Stimulated activated CD4-positive, alpha-beta T cell treated with anti-CD3 and anti-CD28 coated beads, TNF-alpha, amount 100 ng/mL, for 24 hours (primary cell): ENCODE measurements around the gene UBN1.

Source experiments
- DNase-seq, 3 experiments: peaks; one replicate each; pipeline ENCODE4 v3.0.0-alpha.2; 2020; ENCODE audit warnings: low read depth in 3 of 3

The UBN1 gene

DNA sequence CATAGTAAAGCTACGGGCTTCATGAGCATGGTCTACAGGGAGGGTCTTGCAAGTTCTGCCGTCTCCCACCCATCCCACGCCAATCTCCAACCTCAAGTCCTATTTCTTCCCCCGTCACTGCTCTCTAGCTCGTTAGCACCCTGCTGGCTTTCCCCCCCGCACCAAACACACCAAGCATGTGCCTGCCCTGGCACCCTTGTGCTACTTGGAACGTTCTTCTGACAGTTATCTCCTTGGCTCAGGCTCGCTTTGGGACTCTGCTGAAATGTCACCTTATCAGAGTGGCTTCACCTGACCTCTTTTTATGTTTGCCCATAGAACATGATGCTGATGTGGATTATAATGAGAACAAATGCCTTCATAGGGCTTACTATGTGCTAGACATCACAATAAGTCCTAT is 22.1 kb upstream of the UBN1 start:
- DNase-seq, result no peak

DNA sequence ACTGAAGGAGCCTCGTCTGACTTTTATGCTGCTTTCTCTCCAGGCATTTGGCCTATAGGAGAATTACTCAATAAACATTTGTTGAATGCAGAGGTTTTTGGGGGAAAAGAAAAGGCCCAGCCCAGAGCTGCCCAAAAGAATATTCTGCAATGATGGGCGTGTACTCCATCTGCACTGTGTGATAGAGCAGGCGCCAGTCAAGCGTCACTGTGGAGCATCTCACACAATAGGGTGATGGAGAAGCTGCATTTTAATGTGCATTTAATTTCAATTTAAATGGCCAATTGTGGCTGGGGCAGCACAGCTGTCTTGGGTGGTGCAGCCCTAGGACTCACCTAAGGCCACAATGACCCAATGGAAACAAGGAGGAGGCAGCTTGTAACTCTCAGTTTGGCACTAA is 20.8 kb upstream of the UBN1 start:
- no peak for DNase-seq

DNA sequence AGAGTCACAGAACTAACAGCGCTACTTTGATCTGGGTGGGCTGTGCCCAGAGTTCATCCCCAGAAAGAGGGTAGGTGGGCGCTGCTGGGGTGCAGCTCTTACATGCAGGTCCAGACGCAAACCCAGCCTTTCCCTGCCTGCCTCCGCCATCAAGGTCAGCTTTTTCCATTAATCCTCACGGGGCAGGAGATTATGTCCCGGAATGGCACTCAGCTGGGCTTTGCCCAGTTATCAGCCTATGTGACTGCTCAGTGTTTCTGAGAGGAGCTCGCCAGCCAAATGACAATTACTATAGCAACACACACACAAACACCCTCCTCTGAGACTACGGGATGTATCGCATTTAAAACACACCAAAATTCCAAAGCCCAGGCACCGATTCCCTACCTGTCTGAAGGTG is 20.3 kb upstream of the UBN1 start:
- no peak for DNase-seq

DNA sequence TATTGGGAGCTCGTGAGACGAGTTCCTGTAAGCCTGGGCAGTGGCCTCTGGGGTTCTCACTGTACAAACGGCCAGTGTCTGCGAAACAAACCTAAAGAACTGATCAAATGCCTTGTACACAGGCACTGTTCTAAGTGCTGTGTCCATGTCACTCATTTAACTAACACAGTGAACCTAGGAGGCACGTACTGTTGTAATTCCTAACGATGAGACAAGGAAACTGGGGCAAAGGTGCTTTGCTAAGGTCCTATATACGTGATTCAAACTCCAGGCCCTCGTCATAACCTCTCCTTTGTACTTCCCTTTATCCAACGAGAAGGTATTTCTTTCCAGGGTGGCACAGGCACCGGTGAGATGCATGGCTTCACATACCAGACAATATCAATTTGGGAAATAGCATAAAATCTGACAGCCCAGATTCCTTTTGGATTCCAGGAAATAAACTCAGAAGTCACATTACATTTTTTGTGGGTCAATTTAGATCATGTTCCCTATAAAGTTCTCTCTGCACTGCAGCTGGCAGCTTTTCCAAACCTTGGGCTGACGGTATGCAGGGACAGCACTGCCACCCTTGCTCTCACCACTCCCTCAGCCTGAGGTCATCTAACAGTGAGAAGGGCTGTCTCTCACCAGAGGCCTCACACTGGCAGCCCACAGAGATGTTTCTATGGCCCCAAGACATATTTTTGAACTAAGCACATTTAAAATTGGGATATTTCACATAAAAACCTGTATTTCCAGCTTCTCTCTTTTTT is 18.5 kb upstream of the UBN1 start:
- no peak for DNase-seq

DNA sequence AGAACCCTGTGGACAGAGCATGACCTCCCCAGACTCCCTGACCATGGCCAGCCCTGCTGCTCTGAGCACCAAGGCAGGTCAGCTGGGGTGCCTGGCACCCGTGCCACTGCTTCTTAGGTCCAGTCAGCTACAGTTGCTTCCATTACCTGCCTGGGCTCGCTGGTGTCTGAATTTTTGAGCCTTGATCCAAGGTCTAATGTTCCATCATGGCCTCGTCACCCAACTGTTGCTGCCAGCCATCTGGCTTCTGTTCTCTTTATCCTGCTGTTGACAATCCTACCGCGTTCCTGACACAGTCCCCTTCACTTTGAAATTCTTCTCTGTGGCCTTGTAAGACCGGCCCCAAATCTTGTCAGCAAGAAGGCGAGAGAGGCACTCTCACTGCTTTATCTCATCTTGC is 16.9 kb upstream of the UBN1 start:
- DNase-seq, result no peak

DNA sequence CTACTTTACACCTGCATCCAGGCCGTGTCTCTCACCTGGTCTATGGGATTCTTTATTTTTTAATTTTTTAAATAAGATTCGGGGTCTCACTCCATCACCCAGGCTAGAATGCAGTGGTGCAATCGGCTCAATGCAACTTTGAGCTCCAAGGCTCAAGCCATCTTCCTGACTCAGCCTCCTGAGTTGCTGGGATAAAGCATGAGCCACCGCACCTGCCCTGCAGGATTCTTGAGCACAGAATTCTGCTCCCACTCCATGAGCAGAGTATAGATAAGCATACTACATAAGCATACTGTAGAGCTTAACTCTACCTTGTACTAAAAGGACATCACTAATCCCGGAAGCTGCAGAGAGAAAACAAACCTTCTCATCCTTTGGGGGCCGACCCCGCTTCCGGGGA is 15.7 kb upstream of the UBN1 start:
- DNase-seq, result no peak

DNA sequence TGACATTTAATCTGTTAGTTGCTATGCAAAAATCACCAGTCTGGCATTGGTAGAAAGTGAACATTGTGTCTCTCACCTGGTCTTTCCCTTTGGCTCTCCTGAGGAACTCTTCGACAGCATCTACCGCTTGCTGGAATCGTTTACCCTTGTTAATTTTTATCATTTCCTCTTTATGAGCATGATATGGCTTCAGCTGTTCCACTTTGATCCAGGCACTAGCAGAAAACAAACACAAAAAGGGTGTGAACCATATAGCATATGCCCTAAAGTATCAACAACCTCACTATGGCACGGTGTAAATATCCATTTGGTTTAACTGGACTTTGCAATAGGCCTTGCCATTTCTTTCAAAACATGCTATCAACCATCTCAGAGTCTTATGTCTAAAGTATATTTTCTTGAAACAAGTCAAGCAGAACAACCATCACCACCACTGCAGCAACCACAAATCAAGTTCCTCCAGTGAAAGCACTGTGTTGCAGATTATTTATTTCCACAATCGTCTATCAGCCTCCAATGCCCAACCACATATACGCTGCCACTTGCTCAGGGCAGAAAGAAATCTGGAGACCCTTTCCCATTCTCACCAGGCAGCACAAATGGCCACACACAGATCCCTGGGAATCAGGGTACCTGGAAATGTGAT is 14.5 kb upstream of the UBN1 start:
- no peak for DNase-seq

DNA sequence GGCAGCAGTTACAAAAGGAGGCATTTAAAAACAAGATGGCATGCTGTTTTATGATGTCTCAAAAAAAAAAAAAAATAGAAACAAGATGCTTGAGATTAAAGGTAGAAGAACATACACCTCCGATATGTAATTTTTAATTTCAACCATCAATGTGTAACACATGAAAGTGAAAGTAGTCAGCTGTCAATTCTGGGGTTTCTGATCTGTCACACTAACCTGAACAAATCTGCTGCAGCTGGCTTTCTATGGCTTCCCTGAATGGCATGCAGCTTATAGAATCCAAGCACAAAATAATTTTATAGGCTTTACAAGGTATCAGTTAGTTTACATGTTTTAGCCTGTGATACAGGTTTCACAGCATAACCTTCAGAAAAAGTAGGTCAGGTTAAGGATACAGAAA is 13.7 kb upstream of the UBN1 start:
- no peak for DNase-seq

DNA sequence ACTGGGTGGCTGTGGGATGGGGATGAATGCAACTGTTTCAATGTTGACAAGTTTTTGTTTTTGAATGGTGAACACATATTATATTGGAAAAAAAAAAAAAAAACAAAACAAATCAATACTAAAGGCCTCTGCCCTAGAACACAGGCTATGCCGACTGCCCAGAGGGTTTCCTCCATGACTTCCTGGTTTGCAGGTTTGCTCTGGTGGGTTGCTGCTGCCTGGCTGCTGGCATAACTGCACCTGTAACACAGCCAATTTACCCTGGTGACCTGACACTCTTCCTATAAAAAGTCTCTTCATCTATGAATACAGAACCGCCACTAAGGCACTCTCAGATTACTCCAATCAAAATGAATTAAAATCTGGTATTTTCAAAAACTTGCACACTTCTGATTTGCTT is 10.6 kb upstream of the UBN1 start:
- no peak for DNase-seq

DNA sequence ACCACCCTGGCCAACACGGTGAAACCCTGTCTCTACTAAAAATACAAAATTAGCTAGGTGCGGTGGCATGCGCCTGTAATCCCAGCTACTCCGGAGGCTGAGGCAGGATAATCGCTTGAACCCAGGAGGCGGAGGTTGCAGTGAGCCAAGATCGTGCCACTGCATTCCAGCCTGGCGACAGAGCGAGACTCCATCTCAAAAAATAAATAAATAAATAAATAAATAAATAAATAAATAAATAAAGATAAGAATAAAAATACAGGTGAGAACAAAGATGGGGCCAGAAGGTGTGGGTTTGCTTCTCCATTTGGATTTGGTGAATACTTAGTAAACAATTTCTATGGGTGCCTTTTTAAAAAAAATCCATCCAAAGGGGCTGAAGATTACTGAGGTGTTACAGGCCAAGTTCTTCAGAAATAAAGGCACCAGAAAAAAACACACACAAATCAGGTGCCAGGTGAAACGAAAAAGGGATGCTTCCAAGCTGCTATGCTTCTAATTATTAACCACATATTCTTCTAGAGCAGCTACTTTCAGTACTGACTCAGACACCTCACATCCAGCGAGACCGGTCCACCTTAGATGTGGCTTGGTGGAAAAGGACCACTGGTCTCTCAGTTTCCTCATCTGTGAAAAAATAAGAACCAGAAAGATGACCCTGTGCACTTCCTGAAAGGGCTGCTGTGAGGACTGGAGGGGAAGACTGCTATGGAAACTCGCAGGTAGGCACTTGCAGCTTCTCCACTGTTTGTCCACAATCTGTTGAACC is 9.4 kb upstream of the UBN1 start:
- DNase-seq, result no peak

DNA sequence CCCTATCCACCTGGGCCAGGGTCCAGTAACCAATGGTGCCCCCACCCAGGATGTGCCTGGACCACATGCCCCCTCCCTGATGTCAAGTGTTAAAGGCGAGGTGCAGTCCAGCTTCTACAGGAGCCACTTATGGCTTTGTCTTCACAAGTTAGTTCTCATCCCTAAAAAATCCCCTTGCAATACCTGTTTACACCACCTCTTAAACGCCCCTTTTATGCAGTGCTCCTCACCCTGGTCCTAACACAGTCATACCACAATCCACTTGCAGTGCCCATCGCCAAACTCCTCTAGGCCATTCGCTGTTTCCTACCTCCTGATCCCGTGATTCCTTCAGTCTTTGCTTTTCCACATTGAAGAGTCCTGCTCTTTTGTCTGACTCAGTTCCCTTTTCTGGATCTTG is 7.3 kb upstream of the UBN1 start:
- DNase-seq, result no peak

DNA sequence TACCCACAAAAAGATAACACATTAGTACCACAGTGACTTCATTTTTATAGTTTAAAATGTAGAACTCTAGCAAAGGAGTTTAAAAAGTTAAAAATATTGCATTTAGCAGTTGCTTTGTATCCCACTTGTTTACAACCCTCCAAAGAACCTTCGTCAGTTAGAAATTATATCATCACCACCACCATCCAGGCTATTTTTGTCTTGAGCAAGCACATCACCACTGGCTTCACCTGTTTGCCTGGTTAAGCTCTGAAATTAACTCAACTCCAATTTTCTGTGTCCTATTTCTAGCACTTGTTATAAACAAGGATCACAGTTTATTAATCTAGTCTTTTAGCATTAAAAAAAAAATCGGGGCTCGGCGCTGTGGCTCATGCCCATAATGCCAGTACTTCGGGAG is 6.3 kb upstream of the UBN1 start:
- DNase-seq, result no peak

DNA sequence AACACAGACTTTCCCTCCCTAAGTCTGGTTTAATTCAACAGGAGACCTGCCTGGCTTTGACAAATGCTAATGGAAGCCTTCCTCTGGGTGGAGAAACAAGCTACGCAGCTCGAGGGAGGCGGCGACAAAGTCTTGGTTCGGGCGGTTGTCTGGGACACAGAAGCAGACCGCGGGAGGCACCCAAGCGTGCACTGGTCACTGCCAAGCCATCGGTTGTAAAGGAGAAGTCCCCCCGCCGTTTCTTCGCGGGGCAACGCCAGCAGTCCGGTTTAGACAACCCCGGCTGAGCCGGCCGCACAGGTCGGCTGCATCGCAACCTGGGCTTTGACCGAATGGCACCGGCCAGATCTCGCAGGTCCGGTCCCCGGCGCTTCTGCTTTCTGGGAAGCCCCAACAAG is 779 bp upstream of the UBN1 start:
- DNase-seq, result peak in 2 of 3 experiments; percentile 1 to 21

DNA sequence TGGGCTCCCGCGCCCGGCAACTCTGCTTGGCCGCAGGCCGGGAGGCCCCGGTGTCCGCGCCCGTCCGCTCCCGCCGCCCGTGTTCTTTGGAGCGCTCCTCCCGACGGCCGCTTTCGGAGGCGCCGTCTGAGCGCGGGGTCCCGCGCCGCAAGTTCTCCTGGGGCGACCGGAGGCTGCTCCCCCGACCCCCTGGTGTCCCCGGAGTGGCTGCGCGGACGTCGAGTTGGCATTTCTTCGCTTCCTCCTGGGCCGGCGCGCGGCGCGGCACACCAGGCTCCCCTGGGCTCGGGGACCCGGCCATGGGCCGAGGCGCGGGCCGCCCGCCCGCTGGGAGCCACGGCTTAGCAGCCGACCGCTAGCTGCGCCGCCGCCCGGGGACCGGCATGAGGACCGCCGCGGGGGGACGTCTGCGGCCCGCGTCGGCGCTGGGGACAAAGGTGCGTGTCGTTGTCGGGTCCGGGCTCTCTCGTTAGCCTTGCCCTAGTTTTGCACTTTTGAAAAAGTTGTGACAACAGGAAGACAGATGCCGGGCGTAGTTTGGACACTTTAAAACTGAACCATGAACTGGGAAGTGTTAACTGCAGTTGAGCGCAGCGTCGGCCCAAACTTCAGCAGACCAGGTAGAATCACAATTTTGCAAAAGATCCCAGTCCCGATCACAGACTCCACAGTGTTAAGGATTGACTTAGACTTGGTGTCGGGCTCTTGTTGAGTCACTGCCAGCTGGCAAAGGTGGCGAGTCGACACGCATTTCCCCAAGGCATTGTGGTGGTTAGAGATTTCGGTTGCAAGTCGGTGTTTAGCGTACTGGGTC is 700 bp downstream of the UBN1 start:
- peak; percentile 14 to 39 (median 22) for DNase-seq

DNA sequence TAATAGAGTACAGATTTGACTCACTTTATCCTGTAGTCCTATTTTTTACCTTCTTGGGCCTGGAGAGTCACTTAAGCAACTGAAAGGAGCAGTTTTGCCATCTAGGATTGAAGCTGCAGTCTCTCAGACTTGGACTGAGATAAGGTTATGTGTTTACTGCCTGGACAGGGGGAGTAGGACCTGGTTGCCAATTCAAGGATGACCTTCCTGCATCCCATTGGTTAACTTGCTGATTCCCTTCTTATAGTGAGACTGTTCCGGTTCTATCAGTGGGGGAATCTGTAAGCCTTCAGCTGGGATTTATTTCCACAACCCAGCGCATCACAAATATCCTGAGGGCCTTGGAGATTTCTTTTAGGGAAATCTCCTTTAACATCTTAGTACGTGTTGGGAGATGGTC is 2.9 kb downstream of the UBN1 start:
- DNase-seq, result no peak

DNA sequence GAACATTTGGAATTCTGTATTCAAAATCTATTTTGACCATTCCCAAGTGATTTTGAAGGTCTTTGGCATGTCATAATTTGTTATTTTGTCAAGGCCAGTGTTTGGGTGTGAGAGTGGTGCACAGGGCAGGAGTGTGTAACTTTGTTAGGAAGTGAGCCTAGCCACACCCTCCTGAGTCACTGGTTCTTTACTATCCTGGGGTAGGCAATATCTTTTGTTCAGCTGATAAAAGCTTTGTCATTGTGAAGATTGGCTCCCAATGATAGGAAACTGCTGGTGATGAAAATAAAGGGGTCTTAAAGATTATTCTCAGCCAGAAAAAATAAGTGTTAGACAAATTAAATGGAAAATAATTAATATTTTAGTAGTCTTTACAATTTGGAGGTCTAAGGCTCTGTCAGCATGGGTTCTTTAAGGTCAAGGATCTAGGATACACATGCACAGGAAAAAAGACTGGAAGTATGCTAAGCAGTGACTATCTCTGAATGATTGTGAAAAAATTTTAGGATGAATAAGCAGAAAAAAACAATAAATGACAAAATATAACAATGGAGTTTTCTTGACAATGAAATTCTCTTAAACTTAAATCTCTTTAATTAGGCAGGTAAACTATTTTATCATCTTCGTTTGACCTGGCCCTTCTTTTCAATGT is 5.1 kb downstream of the UBN1 start:
- no peak for DNase-seq

DNA sequence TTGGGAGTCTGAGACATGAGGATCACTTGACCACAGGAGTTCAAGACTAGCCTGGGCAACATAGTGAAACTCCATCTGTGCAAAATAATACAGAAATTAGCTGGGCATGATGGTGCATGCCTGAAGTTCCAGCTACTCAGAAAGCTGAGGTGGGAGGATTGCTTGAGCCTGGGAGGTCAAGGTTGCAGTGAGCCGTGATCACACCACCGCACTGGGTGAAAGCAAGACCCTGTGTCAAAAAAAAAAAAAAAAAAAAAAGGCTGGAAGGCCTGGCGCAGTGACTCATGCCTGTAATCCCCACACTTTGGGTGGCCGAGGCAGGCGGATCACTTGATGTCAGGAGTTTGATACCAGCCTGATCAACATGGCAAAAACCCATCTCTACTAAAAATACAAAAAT is 8.1 kb downstream of the UBN1 start:
- DNase-seq, result no peak

DNA sequence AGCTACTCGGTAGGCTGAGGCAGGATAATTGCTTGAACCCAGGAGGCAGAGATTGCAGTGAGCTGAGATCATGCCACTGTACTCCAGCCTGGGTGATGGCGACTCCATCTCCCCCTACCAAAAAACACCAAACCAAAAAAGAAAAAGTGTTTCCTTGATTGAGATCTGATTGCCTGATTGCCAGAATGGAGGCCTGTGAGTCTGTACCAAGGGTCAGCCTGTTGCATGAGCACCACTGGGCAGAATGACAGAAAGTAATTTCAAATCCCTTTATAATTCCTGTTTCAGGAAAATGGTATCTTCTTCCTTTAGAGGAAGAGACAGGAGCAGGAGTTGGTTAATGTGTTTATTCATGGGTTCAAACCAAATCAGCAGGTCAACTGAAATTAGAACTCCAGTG is 8.5 kb downstream of the UBN1 start:
- DNase-seq, result no peak

DNA sequence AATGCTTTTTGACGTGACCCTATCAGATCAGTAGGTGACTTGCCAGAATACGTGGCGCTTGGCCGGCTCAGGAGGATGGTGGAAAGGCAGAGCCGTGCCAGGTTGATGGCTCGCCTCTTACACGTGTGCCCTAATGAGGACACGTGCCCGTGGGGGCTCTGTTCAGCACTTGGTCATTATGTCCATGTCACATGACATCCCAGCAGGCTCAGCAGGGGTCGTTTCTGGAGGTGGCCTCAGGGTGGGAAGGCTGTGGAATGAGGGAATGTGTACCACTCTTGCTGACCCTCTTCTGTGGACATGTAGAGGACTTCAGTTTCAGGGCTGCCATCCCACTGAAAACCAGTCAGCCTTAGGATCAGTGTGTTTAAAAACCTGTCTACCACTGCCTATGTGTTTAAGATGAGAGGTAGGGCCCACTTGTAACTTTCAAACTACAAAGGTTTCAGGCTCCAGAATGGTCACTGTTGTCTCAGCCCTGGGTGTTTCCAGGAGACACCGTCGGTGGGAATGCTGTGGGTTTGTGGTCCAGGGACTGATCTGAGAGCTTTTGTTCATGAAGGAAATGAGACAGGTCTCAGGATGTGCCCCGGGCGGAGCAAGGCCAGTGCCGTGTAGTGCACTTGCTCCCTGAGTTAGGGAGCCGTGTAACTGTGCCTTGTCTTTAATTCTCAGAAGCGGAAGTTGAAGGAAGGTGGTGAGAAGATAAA is 12.1 kb downstream of the UBN1 start:
- no peak for DNase-seq

DNA sequence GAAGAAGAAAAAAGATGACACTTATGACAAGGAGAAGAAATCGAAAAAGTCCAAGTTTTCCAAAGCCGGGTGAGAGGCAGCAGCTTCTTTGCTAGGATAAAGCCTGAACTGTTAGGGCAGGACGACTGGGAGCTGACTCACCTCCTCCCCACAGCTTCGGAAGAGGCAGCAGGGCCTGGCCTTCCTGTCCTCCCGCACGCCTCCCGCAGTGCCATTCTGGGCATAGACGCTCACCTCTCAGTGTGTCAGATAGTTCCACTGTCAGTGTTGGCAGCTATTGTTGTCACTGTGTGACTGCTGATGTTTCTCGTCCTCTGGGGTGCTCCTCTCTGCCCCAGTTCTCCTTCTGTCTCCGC is 12.6 kb downstream of the UBN1 start:
- DNase-seq, result no peak

DNA sequence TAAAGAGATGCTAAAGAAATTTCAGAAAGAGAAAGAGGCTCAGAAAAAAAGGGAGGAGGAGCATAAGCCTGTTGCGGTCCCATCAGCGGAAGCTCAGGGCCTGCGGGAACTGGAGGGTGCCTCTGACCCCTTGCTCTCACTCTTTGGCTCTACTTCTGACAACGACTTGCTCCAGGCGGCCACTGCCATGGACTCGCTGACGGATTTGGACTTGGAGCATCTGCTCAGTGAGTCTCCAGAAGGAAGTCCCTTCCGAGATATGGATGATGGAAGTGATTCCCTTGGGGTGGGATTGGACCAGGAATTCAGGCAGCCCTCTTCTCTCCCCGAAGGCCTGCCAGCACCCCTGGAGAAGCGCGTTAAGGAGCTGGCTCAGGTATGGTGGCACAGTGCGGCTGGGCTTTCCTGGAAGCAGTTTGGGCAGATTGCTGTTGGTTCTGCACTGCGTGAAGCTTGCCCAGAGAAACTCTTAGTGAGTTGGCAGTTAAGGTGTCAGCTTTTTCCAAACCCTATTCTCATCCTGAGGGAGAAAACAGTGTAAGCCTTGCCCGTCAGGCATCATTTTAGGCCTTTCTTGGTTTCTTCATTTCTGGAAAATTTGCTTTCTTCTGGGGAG is 13.6 kb downstream of the UBN1 start:
- no peak for DNase-seq
